ENCODE data around the gene SPECC1L.

The SPECC1L gene

GRCh38 chr22:24322522-24322921 is 51.9 kb downstream of the SPECC1L start:
- DNase-seq (ENCODE audit: low read depth in 2 of 2) = no peak

GRCh38 chr22:24323233-24323632 is 52.6 kb downstream of the SPECC1L start:
- no peak for DNase-seq (ENCODE audit: low read depth in 2 of 2)

DNA sequence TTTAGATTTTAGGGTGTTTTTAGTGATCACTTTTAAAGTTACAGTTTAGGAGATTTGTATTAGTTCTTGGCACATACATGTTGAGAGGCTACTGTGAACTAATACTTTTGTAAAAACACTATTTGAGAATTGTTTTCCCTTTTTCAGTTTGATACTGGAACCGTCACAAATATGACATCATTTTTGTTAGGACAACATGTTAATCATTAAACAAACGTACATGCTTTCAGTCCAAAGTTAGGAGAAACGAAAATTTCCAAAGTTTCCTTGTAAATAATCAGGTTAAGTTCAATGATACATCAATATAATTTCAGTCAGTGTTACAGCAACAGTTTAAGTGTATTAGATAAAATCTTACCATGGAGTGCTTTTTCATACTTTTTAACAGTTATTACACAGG is 53.1 kb downstream of the SPECC1L start:
- no peak for DNase-seq (ENCODE audit: low read depth in 2 of 2)

GRCh38 chr22:24324137-24324536 is 53.5 kb downstream of the SPECC1L start:
- no peak for DNase-seq (ENCODE audit: low read depth in 2 of 2)

DNA sequence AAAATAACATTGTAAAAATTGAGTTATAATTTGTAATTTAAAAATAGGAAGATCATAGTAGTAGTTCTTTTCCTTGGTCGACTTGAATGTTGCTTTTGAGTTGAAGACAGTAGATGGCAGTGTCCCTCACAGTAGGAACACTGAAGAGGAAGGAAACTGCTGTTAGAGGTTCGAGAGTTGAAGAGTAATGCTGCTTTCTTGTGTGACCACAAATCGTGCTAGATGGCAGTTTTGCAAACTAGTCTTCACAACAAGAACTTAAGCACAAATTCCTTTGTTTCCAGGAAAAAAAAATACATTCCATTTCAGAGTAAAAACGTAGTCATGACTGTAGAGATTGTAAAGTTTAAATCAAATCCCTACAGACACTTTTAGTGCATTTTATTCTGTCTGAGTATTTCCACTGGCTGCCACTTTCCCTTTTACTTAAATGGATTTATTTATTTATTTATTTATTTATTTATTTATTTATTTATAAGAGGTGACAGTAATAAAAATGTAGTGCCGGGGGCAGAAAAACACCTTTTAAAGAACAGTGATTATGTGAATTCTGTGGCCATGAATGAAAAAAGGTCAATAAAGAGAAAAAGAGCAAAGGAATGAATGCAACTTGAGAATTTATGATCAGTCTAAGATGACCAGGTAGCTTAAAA is 54.6 kb downstream of the SPECC1L start:
- DNase-seq (ENCODE audit: low read depth in 2 of 2) = no peak

DNA sequence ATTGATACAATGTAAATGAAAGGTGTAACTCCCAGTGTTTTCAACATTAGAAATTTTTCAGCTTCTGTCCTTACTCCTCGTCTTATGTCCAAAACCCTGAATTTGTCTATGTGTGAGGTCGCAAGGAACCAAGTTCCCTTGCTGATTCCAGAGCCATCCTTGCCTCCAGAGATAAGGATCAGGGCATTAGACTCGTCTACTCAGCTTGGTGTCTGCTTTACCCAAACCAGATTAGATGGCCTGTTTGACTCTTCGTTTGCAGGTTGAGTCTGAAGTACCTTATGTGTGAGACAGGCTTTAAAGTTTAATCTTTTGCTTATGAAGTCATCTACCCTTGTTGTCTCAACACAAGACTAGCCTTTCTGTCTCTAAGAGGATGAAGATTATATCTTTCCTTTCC is 55.6 kb downstream of the SPECC1L start:
- DNase-seq (ENCODE audit: low read depth in 2 of 2) = no peak

- no peak for DNase-seq (ENCODE audit: low read depth in 2 of 2)
Observed at GRCh38 chr22:24327832-24328231, 57.2 kb downstream of the SPECC1L start.

- no peak for DNase-seq (ENCODE audit: low read depth in 2 of 2)
Observed at GRCh38 chr22:24329453-24329852, 58.8 kb downstream of the SPECC1L start.

GRCh38 chr22:24330636-24331035 is 60.0 kb downstream of the SPECC1L start:
- no peak for DNase-seq (ENCODE audit: low read depth in 2 of 2)

- no peak for DNase-seq (ENCODE audit: low read depth in 2 of 2)
Observed at GRCh38 chr22:24331468-24332440, 61.1 kb downstream of the SPECC1L start.

DNA sequence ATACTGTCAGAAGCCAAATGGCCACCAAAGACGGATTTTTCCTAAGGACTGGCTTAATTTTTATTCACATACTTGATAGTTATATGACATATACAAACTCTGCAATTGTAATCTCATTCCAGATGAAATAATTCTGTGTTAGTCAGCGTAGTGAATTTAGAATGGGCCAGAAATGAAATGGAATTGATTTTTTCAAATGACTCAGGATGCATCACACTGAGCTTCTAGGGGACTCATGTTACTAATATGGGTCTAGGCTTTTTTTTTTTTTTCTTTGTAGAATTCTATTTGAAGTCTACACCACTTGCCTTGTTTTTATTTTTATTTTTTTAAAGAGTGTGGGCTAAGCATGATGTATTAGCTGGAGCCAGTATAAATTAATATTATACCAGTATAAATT is 62.7 kb downstream of the SPECC1L start:
- DNase-seq (ENCODE audit: low read depth in 2 of 2) = no peak

DNA sequence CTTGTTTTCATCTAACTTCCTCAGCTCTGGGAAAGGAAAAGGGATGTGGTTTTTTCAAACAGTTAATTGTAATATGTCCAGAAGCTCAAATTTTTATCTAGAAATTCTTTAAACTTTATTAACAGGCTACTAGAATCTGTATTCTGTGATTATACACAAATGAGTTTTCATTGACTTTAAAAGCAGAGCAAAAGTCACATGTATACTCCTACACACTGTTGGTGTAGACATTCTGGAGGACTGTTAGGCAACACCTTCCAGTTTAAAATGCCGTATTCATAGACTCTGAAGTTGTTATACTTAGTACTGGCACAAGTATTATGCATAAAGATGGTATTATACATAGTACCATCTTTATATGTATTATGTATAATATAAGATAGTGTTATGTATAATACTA is 64.9 kb downstream of the SPECC1L start:
- no peak for DNase-seq (ENCODE audit: low read depth in 2 of 2)

- DNase-seq (ENCODE audit: low read depth in 2 of 2) = no peak
Observed at GRCh38 chr22:24337894-24338645, 67.4 kb downstream of the SPECC1L start.

DNA sequence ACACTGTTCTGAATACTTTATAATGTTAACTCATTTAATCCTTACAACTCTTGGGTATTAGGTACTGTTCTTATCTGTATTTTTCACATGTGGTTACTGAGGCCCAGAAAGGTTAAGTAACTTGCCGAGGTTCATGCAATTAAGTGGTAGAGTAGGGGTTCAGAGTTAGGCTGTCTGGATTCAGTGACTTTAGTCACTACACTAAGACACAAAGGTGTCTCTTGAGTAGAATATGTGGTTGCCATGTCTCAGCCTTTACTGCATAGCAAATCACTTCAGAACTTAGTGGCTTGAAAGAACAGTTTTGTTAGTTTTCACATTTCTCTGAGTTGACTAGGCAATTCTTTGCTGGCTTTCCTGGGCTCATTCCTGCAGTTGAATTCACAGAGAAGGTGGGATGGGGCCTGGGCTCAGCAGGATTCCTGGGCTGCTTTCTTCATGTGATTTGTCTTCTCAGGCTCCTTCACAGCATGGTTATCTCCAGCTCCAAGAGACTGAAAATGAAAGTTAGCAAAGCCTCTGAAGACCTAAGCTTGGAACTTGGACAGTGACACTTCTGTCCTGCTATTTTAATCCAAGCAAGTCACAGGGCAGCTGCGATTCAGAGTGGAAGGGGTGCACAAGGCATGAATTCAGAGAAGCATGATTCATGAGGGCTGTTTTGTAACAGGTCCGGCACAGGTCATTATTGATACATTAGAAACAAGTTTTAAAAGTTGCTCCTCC is 68.3 kb downstream of the SPECC1L start:
- DNase-seq (ENCODE audit: low read depth in 2 of 2) = no peak

DNA sequence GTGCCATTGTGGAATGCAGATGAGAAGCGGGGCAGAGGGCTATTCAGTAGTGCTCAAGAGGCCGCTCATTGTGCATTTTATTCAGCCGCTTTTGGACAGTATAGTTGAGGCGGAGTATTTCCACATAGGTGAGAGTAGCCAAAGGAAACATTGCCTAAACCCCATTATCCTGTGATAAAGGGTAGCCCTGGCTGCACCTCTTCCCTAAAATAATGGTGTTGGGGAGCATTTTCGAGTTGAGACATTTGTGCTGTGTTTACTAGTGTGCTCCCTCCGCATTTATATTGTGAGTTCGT is 68.8 kb downstream of the SPECC1L start:
- DNase-seq (ENCODE audit: low read depth in 2 of 2) = no peak

GRCh38 chr22:24341627-24342026 is 71.0 kb downstream of the SPECC1L start:
- DNase-seq (ENCODE audit: low read depth in 2 of 2) = no peak

DNA sequence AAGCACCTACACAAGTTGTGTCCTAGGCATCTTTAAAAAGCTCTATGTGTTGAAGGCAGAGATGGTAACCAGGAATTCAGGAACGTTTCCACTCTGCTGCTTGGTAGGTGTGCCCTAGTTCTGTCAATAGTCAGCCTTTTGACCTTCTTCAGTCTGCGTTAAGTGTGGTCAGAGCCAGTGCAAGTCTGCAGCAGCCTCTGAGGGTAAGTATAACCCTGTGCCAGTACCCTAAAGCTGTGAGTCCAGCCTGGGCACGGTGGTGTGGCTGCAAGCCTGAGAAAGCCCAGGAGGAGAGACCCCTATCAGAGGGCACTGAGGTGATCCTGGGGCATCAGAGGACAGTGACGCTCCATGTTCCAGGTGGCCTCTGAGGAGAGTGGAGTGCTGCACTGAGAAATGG is 80.0 kb downstream of the SPECC1L start:
- DNase-seq (ENCODE audit: low read depth in 2 of 2) = no peak

GRCh38 chr22:24353121-24353520 is 82.5 kb downstream of the SPECC1L start:
- no peak for DNase-seq (ENCODE audit: low read depth in 2 of 2)

DNA sequence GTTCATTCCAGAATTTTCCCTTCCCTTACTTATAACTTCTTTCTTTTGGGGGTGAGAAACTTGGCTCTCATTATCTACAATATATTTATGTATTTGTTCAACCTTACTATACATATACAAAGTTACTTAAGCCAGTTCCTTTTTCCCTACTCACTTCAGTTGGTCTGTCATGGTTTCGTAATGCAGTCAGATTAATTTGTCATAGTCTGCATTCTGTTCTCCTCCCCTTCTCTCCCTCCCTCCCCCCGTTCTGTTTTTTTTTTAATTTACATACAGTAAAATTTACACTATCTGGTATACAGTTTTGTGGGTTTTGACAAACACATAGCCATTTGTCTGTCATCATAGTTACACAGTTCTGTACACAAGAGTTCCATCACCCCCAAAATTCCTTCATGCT is 84.9 kb downstream of the SPECC1L start:
- no peak for DNase-seq (ENCODE audit: low read depth in 2 of 2)

- DNase-seq (ENCODE audit: low read depth in 2 of 2) = no peak
Observed at GRCh38 chr22:24357547-24357946, 86.9 kb downstream of the SPECC1L start.

DNA sequence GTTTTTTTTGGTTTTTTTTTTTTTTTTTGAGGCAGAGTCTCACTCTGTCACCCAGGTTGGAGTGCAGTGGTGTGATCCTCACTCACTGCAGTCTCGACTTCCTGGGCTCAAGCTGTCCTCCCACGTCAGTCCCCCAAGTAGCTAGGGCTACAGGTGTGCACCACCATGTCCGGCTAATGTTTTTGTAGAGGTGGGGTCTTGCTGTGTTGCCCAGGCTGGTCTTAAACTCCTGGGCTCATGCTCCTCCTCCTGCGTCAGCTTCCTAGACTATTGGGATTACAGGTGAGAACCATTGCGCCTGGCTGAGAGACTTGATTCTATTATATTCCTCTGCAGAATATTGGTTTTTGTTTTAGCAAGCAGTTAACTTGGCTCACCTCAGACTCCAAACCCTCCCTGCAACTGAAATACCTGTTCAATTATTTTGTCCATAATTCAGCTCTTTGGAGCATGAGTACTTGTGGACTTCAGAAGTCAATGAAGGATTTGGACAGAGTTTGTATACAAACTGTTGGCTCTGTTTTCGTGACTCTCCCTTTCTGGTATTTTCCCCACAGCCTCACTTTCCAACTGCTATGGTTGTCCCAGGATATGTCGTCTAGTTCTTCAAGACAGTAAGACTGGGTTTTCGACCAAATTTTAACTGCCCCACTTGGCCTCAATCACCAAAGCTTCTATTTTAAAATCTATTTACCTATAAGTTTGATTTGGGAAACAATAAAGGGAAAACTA is 87.6 kb downstream of the SPECC1L start:
- DNase-seq (ENCODE audit: low read depth in 2 of 2) = no peak

Data from activated CD4-positive, alpha-beta T cell treated with anti-CD3 and anti-CD28 coated beads for 24 hours (primary cell).